ENCODE data around the gene USP6NL.

DNA sequence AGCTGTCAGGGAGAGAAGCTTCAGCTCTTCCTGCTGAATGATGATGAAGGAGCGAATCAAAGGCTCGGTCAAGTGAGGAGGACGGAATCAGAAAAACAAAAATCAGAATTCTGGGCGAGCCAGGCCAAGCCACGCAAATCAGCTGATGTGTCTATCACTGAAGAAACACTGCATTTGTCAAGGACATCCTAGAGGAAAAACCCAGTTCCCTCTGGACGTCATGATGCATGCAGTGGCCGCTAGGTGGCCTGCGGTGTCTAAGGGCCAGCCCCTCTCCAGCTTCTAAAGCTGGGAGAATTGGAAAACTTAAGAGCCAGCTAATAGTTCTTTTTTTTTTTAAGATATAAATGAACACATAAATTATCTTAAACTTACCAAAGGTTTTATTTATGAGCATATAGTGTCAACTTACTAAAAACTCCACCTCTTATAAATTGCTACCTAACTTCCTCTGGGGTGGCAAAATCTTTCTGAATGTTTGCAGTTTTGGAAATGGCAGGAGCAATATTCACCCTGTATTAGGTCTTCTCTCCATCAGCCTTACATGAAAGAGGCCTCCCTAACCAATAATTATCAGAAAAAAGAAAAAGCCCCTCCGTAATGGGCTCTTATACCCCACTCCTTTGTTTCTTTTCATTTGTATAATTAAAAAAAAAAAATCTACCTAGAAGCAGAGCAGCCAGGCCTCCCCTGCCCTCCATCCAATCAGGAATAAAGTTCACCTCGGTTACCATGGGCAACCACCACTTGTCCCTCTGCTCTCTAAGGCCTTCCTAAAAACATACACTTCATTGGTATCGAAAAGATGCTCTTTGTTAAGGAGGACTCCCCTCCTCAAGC lies 186.8 kb downstream of the USP6NL start:
- TF ChIP-seq, protein P1, sequence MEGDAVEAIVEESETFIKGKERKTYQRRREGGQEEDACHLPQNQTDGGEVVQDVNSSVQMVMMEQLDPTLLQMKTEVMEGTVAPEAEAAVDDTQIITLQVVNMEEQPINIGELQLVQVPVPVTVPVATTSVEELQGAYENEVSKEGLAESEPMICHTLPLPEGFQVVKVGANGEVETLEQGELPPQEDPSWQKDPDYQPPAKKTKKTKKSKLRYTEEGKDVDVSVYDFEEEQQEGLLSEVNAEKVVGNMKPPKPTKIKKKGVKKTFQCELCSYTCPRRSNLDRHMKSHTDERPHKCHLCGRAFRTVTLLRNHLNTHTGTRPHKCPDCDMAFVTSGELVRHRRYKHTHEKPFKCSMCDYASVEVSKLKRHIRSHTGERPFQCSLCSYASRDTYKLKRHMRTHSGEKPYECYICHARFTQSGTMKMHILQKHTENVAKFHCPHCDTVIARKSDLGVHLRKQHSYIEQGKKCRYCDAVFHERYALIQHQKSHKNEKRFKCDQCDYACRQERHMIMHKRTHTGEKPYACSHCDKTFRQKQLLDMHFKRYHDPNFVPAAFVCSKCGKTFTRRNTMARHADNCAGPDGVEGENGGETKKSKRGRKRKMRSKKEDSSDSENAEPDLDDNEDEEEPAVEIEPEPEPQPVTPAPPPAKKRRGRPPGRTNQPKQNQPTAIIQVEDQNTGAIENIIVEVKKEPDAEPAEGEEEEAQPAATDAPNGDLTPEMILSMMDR (IDR thresholded peaks at IDR 0.05; ENCODE audit: insufficient read depth, low read length) = peak; percentile 1
- TF ChIP-seq POLR2AphosphoS5 (IDR thresholded peaks at IDR 0.05; ENCODE audit: low read depth) (no peak), GABPA (IDR thresholded peaks at IDR 0.05; ENCODE audit: low read depth) (no peak), SPI1 (IDR thresholded peaks at IDR 0.05; ENCODE audit: borderline replicate concordance, low read depth) (no peak)
- TF ChIP-seq, protein P2, sequence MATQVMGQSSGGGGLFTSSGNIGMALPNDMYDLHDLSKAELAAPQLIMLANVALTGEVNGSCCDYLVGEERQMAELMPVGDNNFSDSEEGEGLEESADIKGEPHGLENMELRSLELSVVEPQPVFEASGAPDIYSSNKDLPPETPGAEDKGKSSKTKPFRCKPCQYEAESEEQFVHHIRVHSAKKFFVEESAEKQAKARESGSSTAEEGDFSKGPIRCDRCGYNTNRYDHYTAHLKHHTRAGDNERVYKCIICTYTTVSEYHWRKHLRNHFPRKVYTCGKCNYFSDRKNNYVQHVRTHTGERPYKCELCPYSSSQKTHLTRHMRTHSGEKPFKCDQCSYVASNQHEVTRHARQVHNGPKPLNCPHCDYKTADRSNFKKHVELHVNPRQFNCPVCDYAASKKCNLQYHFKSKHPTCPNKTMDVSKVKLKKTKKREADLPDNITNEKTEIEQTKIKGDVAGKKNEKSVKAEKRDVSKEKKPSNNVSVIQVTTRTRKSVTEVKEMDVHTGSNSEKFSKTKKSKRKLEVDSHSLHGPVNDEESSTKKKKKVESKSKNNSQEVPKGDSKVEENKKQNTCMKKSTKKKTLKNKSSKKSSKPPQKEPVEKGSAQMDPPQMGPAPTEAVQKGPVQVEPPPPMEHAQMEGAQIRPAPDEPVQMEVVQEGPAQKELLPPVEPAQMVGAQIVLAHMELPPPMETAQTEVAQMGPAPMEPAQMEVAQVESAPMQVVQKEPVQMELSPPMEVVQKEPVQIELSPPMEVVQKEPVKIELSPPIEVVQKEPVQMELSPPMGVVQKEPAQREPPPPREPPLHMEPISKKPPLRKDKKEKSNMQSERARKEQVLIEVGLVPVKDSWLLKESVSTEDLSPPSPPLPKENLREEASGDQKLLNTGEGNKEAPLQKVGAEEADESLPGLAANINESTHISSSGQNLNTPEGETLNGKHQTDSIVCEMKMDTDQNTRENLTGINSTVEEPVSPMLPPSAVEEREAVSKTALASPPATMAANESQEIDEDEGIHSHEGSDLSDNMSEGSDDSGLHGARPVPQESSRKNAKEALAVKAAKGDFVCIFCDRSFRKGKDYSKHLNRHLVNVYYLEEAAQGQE (IDR thresholded peaks at IDR 0.05; ENCODE audit: insufficient replicate concordance, low read depth) = no peak

Measured in HL-60 (cell line).